CD4-positive, alpha-beta T cell treated with Interleukin-17A for 1 hour (primary cell): ENCODE results near the gene BNIP5.
"Not testable (repeated sequence)": the region's sequence is repeated elsewhere in the genome, so short reads cannot be mapped to it uniquely, and the experiment has no call there.

Experiments
- DNase-seq: peaks from one replicate; pipeline ENCODE4 v3.0.0-alpha.2; 2020

The BNIP5 gene

DNA sequence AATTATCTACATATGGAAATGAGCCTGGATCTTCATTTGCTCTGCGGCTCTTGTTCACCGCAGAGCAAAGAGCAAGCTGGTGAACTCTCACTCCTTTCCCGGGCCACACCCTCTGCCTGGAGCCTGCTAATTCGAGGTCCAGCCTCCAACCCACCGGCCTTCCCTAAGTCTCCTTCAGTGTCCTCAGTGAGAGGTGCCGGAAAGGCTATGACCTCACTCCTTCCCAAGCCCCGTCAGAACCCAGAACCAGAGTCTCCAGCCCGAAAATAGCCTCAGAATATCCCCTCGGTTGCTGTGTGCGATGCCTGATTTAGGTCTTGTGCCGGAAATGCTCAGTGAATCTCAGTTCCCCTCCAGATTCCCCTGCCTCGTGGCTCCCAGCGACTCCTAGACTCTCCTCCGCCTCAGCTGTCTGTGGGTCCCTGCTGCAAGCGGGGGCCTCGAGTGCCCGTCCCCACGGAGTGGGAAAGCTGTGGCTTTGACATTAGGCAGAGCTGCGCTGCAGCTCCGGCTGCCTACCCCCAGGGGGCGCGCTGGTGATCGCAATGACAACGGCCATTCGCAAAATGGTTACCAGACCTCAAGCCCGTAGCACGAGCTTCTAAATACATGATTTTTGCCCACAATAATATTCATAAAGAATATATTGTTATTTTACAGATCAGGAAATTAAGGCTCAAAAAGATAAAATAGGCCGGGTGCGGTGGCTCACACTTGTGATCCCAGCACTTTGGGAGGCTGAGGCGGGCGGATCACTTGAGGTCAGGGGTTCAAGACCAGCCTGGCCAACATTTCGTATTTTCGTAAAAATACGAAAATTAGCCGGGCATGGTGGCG lies 4.1 kb upstream of the BNIP5 start:
- peak; percentile 75 for DNase-seq

DNA sequence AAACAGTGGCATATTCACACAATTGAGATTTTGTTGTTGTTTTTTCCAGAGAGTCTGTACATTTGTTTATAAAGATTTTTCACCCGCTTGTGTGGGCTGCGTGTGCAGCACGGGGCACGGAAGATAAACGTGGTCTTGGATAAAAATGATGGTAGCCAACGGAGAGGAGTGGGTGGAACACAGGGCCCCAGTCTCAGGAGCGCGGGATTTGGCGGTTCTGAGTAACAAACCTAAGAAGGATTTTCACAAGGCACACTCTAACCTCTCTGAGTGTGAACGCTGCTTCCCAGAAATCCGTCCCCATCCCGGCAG lies 3.6 kb upstream of the BNIP5 start:
- no peak for DNase-seq

DNA sequence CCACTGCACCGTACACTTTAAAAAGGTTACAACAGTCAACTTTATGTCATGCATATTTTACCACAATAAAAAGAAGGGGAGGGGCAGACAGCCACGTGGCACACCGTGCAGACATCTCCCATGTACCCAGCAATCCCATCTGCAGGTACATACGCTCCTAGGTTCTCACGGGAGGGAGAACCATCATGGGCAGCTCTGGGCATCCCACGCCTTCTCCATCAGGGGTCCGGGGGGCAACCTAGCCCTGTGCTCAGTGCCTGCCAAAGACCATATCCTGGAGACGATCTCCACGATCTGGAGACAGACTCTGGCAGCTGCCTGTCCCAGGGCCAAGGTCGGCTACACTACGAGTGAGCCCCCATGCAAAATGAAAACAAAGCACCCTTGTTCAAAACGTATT lies 2.5 kb upstream of the BNIP5 start:
- no peak for DNase-seq

DNA sequence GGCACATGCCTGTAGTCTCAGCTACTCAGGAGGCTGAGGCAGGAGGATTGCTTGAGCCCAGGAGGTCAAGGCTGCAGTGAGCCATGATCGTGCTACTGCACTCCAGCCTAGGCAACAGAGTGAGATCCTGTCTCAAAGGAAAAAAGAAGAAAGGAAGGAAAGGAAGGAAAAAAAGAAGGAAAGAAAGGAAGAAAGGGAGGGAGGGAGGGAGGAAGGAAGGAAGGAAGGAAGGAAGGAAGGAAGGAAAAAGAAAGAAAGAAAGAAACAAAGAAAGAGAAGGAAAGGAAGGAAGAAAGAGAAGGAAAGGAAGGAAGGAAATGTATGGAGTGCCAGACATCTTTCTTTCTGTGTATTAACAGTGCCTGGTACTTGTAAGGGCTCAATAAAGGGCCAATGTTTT lies 1.5 kb upstream of the BNIP5 start:
- not testable (repeated sequence) for DNase-seq

DNA sequence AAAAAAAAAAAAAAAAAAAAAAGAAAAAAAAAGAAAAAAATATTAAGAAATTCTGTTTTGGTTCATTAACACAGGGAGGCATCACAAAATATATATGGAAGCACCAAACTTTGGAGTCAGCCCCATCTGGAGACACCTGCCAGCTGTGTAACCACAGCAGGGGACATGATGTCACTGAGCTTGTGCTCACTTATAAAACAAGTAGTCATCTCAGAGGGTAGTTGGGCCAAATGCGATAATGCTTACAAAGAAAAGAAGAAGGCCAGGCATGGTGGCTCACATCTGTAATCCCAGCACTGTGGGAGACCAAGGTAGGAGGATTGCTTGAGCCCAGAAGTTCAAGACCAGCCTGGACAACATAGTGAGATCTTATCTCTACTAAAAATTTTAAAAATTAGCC lies 1.1 kb upstream of the BNIP5 start:
- no peak for DNase-seq

DNA sequence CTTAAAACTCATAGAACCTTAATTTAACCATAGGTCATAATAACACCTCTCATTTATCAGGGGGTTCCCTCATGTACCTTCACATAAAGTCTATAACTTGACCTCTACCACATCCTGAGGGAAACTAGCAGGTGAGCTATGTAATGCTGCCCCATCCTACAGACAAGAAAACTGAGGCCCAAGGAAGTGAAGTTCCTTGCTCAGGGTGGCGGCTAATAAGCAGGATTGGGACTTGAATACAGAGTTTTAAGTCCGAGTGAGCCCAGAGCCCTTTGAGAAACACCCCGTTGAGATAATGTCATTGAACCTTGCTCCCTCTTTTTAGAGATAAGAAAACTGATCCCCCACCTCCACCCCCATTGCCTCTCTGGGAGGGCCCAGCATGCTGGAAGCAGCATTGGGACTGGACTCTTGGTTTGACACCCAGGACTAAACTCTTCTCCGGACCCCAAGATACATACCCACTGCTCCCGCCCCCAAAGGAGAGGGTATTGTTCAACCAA lies 429 bp downstream of the BNIP5 start:
- DNase-seq = no peak

DNA sequence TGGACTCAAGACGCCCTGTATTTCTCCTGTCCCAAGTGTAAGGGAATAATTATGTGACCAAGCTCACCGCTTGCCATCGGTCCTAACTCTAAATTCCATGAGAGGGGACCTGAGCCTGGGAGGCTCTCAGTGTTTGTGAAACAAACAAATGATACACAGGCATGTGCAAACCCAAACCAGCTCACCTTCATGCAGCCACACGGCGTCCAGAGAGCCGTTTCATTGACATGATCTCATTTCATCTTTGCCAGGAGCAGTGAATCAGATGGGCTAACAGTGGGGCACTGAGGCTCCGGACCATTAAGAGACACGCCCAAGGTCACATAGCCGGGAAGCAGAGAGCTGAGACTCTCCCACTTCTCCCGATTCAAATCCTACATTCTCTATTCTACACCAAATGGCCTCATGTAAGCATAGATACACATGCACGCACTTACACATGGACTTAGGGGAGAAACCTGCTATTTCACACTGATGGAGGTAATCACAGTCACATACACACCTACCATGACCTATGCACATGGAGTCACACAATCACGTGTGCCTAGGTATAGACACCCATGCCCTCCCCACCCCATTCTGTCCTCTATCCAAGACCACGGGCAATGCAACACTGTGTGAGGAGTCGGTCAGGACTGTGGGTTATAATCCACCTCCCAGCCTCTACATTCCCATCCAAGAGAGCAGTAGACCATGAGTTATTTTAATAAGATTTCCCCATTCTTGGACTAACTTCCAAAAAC lies 1.1 kb downstream of the BNIP5 start:
- no peak for DNase-seq

DNA sequence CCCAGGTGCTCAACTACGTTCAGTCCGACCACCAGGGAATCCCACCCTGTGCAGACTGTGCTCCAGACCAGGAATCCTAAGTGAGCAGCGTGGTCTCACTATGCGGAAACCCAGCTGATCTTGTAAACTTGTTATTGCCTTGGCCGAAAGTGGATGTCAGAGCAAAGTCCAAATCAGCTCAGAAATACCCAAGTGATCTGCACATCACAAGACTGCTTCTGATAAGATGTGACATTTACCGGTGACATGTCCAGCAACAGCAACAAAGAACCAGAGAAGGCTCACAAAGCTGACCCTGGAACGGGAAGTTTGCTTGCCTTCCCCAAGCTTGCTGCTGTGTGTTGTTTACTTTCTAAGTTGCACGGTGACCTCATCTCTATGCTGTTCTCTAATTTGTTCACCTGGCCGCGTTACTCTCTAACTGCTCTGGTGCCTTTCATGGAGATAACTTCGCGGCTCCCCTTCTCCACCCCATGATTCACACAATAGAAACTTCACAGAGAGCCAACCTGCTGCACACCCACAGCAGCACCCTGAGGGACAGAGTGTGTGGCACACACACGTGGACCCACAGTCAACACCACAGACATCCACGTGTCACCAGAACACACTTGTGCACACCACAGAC lies 1.7 kb downstream of the BNIP5 start:
- DNase-seq = no peak

DNA sequence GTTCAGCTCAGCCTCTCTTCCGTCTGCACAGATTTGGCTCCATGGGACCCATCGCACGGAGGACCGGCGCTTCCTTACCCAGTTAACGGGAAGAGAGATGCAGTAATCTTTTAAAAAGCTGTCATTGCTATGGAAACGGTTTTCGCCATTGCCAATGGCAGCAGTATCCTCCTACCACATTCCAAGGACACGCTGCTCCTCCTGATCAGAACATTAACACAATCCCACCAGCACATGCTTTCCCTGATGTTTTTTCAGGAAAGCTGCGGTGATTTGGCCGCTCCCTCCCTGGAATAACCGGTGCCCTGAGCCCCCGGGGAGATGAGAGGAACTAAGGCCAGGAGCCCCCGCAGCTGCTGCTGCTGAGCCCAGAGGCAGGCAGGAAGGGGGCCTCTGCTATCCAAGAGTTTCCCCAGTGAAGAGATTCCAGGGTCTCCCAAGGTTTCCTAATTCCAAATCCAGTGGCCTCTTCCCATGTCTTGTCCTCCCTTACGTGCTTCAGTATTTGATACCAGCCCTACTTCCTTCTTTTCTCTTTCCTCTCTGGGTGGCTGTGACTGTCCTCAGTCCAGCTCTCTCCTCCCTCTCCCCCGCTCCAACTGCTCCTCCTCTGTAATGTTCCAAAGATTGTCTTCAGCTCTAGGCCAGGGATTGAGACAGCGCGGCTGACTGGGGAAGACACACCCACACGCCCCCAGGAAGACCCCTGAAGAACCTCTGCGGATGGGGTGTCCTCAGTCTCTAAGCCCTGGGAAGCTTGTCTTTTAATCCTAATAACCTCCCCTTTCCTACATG lies 2.6 kb downstream of the BNIP5 start:
- no peak for DNase-seq

DNA sequence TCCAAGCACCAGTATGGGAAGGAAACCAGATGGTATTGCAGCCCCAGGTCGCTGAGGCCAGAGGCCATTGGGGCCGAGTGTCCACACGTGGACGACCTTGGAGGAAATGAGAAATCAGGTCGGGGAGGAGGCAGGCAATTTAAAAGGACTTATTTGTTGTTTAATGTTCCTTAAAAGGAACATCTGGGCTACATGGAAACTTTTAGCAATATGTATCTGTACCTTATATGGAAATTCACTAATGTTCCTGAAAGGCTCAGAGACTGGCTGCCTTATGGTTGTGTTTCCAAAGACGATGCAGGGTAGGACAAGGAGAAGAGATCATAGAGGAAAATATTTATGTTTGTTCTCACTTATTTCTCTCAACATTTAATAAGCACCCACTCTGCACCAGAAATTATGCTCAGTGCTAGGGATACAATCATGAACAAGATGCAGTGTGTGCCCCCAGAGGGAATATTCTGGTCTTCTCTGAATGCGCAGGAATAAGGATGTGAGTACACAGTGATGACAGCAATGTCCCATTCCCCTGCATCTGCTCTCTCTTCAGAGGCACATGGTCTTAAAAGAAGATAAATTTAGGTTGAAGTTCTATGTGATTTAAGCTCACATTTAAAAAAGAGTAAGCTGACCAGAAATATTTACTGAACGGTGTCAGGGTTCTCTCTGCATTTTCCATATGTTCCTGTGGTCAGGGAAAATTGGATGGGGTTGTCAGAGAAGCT lies 3.4 kb downstream of the BNIP5 start:
- no peak for DNase-seq

DNA sequence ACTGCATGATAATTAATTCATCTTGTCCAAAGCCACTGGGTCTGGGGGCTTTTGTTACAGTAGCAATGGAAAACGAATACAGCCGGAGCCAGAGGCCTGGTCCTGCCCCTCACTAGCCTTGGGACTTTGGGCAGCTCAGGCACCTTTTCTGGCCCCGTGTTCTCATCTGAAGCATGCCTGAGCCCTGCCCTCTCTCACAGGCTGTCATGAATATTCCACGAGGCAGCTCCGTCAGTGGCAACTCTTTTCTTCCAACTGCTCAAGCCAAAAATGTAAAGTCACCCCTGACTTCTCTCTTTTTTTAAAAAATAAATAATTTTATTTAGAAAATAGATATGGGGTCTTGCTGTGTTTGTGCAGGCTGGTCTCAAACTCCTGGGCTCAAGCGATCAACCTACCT lies 5.3 kb downstream of the BNIP5 start:
- no peak for DNase-seq

DNA sequence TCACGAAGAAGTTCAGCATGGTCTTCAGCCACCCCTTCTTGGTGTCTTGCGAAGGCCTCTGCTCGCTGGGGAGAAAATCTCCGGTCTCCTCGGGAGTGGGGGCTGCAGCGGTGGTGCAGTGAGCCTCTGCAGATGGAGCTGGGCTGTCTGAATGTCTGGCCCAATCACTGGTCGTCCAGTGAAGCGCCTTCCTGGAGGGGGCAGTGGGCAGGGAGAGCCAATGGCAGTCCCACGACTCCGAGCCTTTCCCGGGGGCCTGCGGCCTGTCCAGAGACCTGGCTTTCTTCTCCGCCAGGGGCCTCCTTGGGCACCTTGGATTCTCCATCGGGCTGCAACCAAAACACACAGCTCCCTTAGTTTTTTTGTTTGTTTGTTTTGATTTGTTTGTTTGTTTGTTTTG lies 6.3 kb downstream of the BNIP5 start:
- DNase-seq = no peak

DNA sequence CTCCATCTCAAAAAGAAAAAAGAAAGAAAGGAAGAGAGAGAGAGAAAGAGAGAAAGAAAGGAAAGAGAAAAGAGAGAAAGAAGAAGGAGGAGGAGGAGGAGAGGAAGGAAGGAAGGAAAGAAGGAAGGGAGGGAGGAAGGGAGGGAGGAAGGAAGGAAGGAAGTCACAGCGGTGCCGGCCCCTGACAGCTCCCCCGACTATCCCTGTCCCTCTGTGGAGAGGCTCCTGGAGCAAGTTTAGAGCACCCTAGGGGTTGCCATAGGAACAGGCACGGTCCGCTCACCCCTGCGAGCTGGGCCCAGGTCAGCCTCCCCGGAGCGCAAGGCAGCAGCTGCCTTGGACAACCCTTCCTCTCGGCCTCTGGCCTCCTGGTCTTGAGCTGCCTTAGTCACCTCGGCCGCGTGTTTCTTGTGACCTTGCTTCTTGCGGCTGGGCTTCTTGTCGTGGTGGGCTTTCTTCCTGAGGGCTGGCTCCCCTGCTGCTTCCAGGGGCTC lies 6.8 kb downstream of the BNIP5 start:
- DNase-seq = no peak

DNA sequence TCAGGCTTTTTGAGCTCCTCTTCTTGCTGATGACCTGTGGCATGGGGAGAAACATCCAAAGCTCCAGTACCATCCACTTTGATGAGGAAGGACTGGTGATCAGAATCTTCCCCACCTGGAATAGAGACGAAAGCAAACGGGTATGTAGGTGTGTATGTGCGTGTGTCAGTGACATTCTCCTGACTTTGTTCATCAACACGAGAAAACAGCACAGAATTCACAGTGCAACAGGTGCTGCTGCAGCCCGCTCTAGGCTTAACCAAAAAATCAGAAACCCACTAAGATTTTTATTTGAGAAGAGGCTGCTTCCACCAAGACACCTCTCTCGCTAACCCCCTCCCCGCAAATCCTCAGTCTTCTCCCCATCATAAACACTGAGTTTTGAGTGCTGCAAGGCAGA lies 8.1 kb downstream of the BNIP5 start:
- DNase-seq = no peak

DNA sequence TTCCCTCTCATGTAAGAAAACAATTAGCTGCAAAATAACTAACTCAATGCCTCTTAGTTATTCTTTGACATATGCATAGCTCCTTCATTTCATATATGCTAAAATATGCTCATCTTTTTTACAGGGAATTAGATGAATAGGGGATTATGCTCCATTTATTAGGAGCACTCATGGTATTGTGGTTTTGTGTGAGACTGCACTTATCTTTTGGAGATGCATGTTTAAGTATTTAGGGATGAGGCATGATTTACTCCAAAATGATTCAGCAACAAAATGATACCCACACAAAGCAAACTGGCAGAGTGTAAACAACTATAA lies 8.8 kb downstream of the BNIP5 start:
- DNase-seq = no peak

DNA sequence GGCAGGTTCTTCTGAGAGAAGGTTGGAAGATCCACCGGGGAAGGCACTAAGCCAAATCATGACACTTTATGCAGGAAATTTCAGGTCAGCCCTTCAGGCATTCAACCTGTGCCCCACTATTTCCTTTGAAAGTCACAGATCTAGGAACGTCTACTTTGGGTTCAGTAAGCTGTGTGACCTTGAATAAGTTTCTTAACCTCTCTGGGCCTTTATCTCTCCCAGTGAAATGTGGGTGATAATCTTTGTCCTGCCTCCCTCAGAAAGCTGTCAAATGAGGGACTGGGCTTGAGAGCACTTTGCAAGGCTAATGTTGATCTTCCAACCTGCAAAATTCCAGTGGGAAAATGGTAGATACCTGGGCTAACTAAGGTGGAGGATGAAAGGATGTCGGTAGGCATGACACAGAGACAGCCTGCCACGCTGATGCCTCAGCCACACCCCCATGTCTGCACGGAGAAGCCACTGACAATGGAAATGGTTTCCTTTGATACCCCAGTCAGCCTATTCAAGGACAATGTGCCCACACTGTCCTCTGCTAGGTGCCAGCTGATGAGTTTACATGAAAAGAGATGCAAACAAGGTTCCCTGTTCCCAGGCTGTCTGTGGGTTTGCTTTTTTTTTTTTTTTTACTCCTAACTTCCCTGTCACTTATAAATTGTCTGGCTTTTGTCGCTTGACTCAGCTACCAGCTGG lies 9.3 kb downstream of the BNIP5 start:
- no peak for DNase-seq

DNA sequence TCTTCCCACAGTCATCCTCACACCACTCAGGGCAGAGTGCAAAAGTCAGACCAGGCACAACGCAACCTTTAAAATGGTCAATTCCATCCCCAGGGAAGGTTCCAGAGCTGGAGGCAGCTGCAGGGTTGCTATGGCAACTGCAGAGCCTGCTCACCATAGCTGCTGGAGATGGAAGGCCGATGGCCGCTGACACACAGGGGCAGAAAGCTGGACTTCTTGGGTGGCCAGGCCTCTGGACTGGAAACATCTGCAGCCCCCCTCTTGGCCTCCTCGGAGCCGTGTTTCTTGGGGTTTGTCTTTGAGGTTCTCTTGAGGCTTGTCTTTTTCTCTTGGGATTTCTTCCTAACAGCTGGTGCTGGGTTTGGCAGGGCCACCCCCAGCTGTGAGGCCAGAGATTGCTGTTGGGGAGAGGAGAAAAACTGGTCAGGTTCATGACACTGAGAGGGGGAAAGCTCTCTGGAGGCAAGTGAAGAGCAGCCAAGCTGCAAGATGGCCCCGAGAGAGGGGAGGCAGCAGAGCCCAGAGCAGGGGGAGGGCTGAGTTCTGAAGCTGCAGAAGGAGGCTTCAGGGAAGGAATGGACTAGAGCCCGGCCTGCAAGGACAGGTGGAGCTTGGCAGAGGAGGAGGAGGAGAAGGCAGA lies 10.2 kb downstream of the BNIP5 start:
- no peak for DNase-seq

DNA sequence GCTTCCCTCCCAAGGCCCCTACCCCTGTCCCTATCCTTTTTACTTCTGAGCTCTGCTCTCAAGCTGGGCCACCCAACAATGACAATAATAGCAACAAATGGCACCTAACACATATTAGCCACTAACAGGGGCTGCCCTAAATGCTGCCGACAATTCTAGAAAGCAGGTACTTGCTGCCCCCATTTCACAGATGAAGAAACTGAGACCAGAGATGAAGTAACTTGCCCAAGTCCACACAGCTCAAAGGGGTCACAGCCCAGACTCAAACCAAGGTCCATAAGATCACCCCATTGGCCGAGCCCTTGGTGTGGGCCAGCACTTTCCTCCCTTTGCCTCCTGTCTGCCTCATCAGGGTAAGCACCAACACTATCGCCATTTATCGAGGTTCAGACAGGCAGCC lies 12.0 kb downstream of the BNIP5 start:
- no peak for DNase-seq

DNA sequence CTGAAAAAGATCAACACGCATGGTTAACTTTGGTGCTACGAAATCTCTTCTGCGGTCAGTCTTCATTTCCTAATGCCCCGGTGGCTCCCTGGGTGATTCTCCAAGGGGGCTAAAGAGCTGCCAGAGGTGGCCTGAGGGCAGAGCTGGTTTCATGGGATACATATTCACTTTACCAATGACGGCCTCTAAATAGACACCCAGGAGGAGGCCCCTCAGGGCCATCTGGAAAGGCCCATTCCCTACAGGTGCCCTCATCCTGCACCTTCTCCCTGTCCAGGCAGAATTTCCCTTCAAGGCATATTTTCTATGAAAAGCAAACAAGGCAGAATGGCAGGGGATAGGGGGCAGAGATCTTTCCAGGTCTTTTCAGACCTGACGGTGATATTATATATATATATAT lies 12.5 kb downstream of the BNIP5 start:
- no peak for DNase-seq

DNA sequence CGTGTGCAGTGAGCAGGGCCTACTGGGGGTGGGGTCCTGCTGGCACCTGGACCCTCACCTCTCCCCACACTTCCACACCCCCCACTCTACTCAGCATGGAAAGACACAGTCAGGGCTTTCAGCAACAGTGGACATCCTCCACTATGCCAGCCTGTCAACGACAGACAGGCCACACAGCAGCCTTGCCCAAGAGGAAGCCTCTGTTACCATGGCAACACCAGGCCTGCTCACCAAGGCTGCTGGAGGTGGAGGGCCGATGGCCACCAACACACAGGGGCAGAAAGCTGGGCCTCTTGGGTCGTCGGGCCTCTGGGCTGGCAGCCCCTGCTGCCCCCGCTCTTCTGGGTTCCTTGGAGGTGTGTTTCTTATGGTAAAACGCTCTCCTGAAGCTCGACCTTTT lies 13.6 kb downstream of the BNIP5 start:
- no peak for DNase-seq

DNA sequence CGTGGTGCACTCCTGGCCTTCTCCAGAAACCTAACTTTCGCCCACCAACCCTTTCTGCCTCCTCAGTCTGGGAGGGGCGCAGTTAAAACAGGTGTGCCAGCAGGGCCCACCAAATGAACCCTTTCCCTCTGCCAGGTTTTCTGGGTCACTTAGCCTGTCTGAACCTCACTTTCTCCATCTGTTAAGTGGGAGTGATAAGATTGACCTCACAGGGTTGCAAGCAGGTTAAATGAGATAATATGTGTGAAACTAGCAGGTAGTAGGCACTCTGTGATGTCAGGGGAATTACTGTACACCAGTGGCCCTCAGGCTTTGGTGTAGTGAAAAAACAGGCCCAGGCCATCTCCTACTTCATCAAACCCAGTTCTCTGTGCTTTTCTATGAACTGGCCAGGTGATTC lies 14.1 kb downstream of the BNIP5 start:
- DNase-seq = no peak
